Medulla oblongata (tissue), 1 donor: Measurements from ENCODE around the gene TMEM187.

Experiments used
- DNase-seq: peaks from one replicate; pipeline ENCODE4 v3.0.0-alpha.2; 2015; ENCODE audit errors: extremely low spot score

The TMEM187 gene

DNA sequence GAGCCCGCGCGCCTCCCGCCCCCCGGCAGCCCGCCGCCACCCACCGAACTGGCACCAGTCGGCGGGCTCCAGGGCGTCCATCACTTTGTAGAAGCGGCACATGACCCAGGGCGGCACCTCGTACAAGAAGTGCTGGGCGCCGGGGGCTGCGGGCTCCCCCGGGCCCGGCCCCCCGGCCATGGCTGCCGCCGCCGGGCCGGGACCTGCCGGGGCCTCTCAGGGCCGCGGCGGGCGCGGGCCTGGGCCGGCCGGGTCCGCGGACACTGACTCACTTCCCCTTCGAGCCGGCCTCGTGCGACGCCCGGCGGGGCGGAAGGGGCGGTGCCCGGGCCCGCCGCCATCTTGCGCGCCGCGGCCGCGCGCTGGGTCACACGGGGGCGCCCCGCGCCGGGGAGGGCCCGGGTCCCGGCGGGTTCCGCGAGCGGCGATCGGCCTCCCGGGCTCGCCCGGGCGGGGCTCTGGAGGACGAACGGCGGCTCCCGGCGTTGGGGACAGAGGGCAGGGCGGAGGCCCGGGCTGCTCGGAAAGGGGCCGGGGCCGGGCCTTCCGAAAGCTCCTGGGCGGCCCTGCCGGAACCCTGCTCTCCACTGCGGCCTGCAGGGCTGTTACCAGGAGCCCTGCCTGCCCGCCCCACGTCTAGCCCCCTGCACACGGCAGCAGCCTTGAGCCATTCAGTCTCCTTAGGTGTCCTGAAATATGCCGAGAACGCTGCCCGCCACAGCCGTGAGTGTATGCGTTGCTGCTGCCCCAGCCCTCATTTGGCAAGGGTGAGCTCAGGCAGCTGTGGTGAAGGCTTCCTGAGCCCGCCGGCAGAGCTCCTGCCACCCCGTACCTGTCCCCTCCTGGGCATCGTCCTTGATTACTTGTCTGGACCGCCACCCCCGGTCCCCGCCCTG, 47.3 kb downstream of the TMEM187 start, which contains the start of gene IRAK1:
Gene IRAK1 (minus strand): TSS at position 270 of the 896 bp plus-strand sequence. CDS start 90 bp downstream, at position 180.
- peak; percentile 41 for DNase-seq

DNA sequence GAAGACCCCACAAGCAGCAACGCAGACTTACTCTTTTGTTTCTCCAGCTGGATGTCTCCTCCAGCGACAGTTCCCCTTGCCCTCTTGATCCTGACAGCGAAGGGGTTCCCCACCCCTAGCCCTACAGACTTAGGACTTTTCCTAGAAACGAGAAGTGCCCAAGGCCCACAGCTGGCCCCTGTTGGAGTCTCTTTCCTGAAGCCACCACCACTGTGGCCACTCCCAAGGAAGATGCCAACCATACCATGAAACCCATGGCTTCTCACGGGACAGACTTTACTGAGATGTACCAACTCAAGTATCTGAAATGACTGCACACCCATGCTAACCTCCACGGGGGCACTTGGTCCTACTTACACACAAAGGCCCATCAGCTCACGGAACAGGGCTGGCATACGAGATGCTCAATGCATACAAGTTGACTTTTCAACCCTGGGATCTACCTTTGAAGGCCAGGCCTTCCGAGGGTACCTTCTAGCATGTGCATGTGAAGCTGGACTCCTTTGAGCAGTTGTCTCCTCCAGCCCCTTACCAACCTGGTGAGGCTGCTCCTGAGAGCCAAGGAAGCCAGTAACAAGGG, 48.1 kb downstream of the TMEM187 start:
- no peak for DNase-seq

GRCh38 chrX:154021131-154021611, 48.6 kb downstream of the TMEM187 start:
- DNase-seq, result no peak

- no peak for DNase-seq
Measured at GRCh38 chrX:154022108-154022507, 49.6 kb downstream of the TMEM187 start.

DNA sequence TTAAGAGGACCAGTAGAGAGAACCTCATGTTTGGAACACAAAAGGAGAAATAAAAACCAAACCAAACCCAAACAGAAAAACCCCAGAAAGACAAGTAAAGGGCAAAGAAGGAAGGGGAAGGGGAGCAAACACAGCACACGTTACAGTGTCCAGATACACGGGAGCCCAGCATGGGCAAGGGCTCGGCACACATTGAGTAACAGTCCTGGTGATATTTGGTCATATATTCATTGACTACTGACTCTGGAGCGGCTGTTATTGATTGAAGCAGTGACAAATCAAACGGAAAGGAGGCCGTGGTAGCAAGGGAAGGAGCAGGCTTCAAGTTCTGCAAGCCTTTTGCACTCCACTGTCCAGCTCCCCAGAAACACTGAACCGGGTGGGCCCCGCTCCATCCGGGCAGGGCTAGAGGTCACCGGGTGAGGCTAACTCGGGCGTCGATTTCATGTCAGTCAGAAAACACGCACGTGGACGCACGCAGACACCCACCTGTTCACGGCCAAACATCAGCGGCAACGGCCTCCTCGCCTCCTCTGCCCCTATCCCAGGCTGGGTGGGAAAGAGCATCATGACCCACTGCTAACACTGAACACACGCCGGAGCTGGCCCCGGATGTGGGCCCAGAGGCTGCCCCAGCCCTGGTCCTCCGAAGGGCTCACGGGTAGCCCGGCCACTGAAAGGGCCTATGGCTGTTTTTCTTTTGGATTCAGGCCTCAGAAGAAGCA, 50.9 kb downstream of the TMEM187 start:
- DNase-seq, result no peak

GRCh38 chrX:154024271-154024670, 51.7 kb downstream of the TMEM187 start:
- no peak for DNase-seq

- no peak for DNase-seq
Measured at GRCh38 chrX:154025230-154025629, 52.7 kb downstream of the TMEM187 start.

DNA sequence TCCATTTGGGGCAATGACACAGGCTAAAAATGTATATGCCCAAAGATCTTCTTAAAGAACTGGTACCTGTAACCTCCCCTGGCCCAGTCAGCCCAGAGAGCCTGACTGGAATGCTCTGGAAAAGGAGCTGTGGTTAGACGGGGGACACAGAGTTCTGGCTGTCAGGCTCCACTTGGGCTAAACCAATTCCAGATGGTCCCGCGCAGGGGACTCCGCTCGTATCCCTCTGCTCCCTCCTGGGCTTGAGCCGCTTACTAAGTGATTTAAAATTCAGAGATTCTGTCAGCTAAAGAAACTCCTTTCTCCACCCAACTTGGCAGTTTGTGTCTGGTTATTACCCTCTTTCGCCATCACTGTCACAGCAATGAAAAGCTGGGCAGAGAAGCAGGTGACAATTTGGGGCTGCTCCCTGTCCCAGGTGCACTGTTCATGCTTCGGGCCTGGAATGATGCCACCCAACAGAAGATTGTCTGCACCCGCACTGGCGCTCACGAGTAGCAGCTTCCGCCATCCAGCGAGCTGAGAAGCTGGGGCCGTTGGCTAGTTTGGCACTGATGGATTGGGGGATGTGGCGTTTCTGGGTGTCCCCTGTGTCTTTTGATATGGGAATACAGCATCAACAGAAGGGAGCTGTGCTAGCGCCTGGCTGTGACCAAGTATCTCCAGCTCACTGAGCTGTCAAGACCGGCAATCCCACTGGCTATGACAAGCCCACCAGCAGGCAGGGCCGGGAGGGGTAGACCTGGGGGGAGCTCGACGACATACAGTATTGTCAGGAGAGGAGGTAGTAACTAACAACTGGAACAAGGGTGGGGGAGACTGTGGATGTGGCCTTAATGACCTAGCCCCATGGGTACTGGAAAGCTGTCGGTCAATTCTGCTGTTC, 53.8 kb downstream of the TMEM187 start:
- DNase-seq, result no peak

GRCh38 chrX:154027022-154027402, 54.5 kb downstream of the TMEM187 start:
- no peak for DNase-seq

DNA sequence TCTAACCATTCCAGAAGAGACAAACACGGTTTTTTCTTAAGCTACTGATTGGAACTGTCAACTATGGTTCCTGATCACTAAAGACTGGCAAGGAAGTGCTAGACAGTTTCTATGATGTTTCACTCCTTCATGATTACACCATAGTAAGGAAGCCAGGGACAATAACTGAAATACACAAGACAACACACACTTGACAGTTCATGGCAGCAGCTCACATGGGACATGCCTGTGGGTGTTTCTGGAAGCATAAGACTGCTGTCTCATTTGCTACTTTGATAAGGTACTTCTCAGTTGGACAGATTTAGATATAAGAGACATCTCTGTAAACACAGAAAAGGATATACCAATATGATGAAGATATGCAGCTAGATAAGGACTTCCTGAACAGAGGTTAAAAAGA, 55.4 kb downstream of the TMEM187 start:
- no peak for DNase-seq

DNA sequence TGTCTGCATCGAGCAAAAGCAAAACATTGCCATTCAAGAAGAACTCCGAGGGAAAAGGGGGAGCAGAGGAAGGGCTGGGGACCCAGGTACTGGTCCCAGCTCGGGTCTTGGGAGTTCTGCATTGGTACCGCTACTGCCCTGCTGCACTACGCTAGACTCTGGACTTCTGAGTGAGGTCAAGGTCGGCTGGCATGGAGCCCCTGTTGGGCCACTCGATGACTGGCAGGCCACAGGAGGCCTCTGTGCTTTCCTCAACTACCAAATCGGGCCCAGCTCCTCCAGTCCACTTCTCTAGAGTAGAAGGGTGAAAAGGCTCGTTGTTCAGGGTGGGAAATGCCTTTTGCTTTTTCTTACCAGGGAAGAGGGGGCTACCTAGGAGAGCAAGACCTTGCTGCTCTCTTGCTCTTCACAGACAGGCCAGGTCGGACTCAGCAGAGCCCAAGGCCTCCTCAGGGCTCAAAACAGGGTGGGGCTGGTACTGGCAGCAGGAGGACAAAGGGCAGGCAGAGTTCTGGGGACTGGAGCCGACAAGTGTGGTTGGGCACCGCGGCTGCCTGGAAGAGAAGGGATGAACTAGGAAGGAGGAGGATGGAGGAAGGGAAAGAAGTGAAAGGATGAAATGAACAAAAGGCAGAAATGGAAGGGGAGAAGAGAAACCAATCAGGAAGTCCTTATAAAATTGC, 56.1 kb downstream of the TMEM187 start:
- DNase-seq, result no peak

DNA sequence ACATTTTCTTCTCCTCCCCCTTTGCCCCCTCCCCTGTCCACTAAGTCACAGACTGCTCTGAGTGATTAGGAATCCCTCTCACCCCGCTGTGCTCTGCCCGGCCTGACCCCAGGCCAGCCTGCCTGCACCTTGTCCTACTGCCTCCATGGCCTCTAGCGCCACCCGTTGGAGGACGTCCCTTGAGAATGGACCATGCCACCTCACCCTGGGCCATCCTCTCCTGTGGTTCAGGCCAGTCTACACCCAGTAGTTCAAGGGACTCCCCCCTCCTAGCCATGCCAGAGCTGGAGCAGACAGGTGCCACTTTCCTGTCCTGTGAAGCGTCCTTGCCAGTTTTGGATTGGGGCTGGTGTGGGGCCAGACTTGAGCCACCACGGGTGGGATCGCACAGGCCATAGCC, 56.9 kb downstream of the TMEM187 start:
- no peak for DNase-seq

DNA sequence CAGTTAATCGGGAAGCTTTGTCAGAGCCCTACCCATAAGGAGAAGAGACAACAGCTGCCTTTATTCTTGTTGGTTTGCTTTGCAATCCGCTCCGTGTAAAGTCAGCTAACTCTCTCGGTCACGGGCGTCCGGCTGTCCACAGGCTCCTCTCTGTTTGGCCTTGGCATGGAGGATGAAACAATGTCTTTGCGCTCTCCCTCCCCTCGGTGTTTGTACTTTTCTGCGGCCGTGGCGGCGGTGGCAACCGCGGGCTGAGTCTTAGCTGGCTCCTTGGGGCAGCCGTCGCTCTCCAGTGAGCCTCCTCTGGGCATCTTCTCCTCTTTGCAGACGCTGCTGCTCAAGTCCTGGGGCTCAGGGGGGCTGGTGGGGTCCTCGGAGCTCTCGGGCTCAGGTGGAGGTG, 57.7 kb downstream of the TMEM187 start:
- DNase-seq, result peak; percentile 58

DNA sequence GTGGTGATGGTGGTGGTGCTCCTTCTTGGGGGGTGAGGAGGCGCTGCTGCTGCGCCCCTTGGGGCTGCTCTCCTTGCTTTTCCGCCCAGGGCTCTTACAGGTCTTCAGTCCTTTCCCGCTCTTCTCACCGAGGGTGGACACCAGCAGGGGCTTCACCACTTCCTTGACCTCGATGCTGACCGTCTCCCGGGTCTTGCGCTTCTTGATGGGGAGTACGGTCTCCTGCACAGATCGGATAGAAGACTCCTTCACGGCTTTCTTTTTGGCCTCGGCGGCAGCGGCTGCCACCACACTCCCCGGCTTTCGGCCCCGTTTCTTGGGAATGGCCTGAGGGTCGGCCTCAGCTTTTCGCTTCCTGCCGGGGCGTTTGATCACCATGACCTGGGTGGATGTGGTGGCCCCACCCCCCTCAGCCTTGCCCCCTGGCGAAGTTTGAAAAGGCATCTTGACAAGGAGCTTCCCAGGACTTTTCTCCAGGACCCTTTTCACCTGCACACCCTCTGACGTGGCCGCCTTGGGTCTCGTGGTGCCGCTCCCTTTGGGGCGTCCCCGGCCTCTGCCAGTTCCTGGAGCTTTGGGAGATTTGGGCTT, 58.3 kb downstream of the TMEM187 start:
- no peak for DNase-seq

DNA sequence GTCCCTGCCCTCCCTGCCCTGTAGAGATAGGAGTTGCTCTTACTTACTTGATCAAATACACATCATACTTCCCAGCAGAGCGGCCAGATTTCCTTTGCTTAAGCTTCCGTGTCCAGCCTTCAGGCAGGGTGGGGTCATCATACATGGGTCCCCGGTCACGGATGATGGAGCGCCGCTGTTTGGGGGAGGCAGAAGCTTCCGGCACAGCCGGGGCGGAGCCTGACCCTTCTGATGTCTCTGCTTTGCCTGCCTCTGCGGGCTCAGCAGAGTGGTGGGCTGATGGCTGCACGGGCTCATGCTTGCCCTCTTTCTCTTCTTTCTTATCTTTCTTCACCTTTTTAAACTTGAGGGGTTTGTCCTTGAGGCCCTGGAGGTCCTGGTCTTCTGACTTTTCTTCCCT, 59.6 kb downstream of the TMEM187 start:
- no peak for DNase-seq

GRCh38 chrX:154032653-154033052, 60.1 kb downstream of the TMEM187 start:
- no peak for DNase-seq
